Esophagus squamous epithelium (tissue), 5 donors: ENCODE data around the gene KRTAP5-9. TPM values are rescaled to one million over a fixed set of nuclear protein-coding genes. Genes with fewer than 3 reads are reported as not detected.
"Not testable (repeated sequence)": the region's sequence is repeated elsewhere in the genome, so short reads cannot be mapped to it uniquely, and the experiment has no call there.

Experiments used
- DNase-seq: peaks from one replicate; lab custom pipeline; 2025; lab: John Stamatoyannopoulos, UW
- H3K27ac ChIP-seq, 4 donors: fragments of 200-600 bp; sonication (generic); one replicate each; pipeline ENCODE4 v1.5.1; 2016 to 2019; ENCODE audit warnings: mild to moderate bottlenecking in 1 of 4
- H3K27me3 ChIP-seq, 4 donors: fragments of 200-600 bp; sonication (generic); 1 replicate in 3 of 4; 2 replicates in 1 of 4; pipeline versions ENCODE4 v1.5.1 to v1.6.0; 2017 to 2021; ENCODE audit warnings: antibody characterized with exemption in 1 of 4
- H3K36me3 ChIP-seq, 3 donors: fragments of 200-600 bp; sonication (generic); one replicate each; pipeline ENCODE4 v1.5.1; 2016 to 2019
- H3K4me1 ChIP-seq, 3 donors: fragments of 200-600 bp; sonication (generic); one replicate each; pipeline ENCODE4 v1.5.1; 2017 to 2019
- H3K4me3 ChIP-seq, 4 donors: fragments of 200-600 bp; sonication (generic); 1 replicate in 3 of 4; 2 replicates in 1 of 4; pipeline ENCODE4 v1.5.1; 2016 to 2019; ENCODE audit warnings: mild to moderate bottlenecking in 2 of 4, moderate library complexity in 1 of 4
- H3K9me3 ChIP-seq, 3 donors: fragments of 200-600 bp; sonication (generic); one replicate each; pipeline ENCODE4 v1.5.1; 2016 to 2019
- CTCF ChIP-seq, 6 experiments: fragments of 450-650 bp in 4 of 6; fragments of 200-600 bp in 2 of 6; sonication (generic) in 2 of 6; IDR thresholded peaks; one replicate each; pipeline ENCODE4 v1.5.1; 2016 to 2019; ENCODE audit warnings: antibody characterized with exemption in 6 of 6, mild to moderate bottlenecking in 4 of 6, moderate library complexity in 4 of 6
- whole genome bisulfite sequencing, 2 donors: methylation state at CpG; one replicate each; pipeline ENCODE4 v1.1.5; 2018; 5-methylcytosine and 5-hydroxymethylcytosine counted together
- intact Hi-C: fragments of 100-400 bp; cut with DNase I; formaldehyde crosslinking; loops from one replicate; pipeline ENCODE4 v1.15.0; 2022
- small RNA-seq, 4 donors: library from RNA; depleted of rRNA; stranded (forward); fragments of <200 nt; gene quantifications; one replicate each; pipeline ENCODE3, GENCODE V24; 2016
- total RNA-seq, 4 donors: library from RNA; depleted of rRNA; stranded (reverse); fragments of >200 nt; gene quantifications; one replicate each; pipeline ENCODE4 v1.1.0, GENCODE V29; 2016
- donor health status: DM: yes; HTN: yes; CAD: no.

Gene KRTAP5-9
- total RNA-seq, 4 donors from 2014 or later: not detected

GRCh38 chr11:71588822-71589545 lies 40.8 kb downstream of the KRTAP5-9 start:
- H3K27me3 ChIP-seq, H3K36me3 ChIP-seq, intact Hi-C loops, H3K4me3 ChIP-seq, DNase-seq, H3K9me3 ChIP-seq, H3K4me1 ChIP-seq, H3K27ac ChIP-seq: not testable (repeated sequence)
- 33 to 44% methylated on average over 8 to 9 of the region's 11 CpGs for WGBS, 2 donors
- peak in 1 of 6 experiments; percentile 26 for TF ChIP-seq CTCF (IDR thresholded peaks at IDR 0.05)

- H3K4me3 ChIP-seq, H3K4me1 ChIP-seq, H3K9me3 ChIP-seq, intact Hi-C loops, DNase-seq, H3K27ac ChIP-seq, H3K36me3 ChIP-seq, H3K27me3 ChIP-seq: not testable (repeated sequence)
- 30 to 59% methylated on average over 3 to 8 of the region's 8 CpGs for WGBS, 2 donors
Observed at GRCh38 chr11:71589546-71589920, 41.3 kb downstream of the KRTAP5-9 start.

Small RNA genes lying within 50 kb of the gene (small RNA-seq; reads per million reads assigned to genes)
- 0 reads per million in 4 donors for gene AP000867.1
- 0 reads per million in 4 donors for gene KRTAP5-14P

Other genes with a start within 250 kb of the KRTAP5-9 start
- 10 to 100 TPM; 22.5 to 86.1 (median 36.5) TPM for gene DHCR7, start 100.0 kb upstream of the KRTAP5-9 start, total RNA-seq
- 10 to 100 TPM; 62.0 to 81.3 (median 71.7) TPM for gene NADSYN1, start 95.2 kb upstream of the KRTAP5-9 start, total RNA-seq
- under 1 TPM in 1 of 4 donors, not detected in 3; 0.38 TPM for gene KRTAP5-7, start 21.2 kb upstream of the KRTAP5-9 start, total RNA-seq
- gene KRTAP5-8, start 10.4 kb upstream of the KRTAP5-9 start, total RNA-seq: under 1 TPM in 1 of 4 donors, not detected in 3; 0.22 TPM
- gene KRTAP5-10, start 17.1 kb downstream of the KRTAP5-9 start, total RNA-seq: not detected
- gene KRTAP5-11, start 34.5 kb downstream of the KRTAP5-9 start, total RNA-seq: not detected